Mesendoderm (in vitro differentiated cells): ENCODE results near the gene TMEM259.

ENCODE experiments used
- DNase-seq: peaks from one replicate; pipeline ENCODE4 v3.0.0; 2013
- H2AK5ac ChIP-seq: 2 replicates; pipeline ENCODE4 v1.6.1; 2013; ENCODE audit warnings: low read length, inconsistent platforms
- H2BK120ac ChIP-seq: 2 replicates; pipeline ENCODE4 v1.6.1; 2013; ENCODE audit warnings: low read depth, mild to moderate bottlenecking, low read length, moderate library complexity, mixed read lengths
- H2BK15ac ChIP-seq: replicated peaks from 2 replicates; pipeline ENCODE4 v1.6.1; 2013; ENCODE audit warnings: low read depth, mild to moderate bottlenecking, moderate library complexity
- H2BK5ac ChIP-seq: 2 replicates; pipeline ENCODE4 v1.6.1; 2013; ENCODE audit warnings: low read length, inconsistent platforms
- H3K18ac ChIP-seq: 2 replicates; pipeline ENCODE4 v1.6.1; 2013; ENCODE audit warnings: mild to moderate bottlenecking, low read length, mixed read lengths
- H3K23ac ChIP-seq: one replicate; pipeline ENCODE4 v1.6.1; 2013; ENCODE audit warnings: low read length
- H3K27ac ChIP-seq: 2 replicates; pipeline ENCODE4 v1.5.1; 2013; ENCODE audit warnings: low read depth, mild to moderate bottlenecking, inconsistent platforms, low read length, moderate library complexity
- H3K27me3 ChIP-seq: 2 replicates; pipeline ENCODE4 v1.6.1; 2013; ENCODE audit warnings: low read length, control low read depth, mild to moderate bottlenecking, inconsistent platforms; ENCODE audit not compliant: insufficient read depth, poor library complexity
- H3K36me3 ChIP-seq: 2 replicates; pipeline ENCODE4 v1.6.1; 2013; ENCODE audit warnings: low read length, inconsistent platforms; ENCODE audit not compliant: control insufficient read depth, insufficient read depth
- H3K4ac ChIP-seq: one replicate; pipeline ENCODE4 v1.6.1; 2013; ENCODE audit warnings: low read depth, mild to moderate bottlenecking, low read length, moderate library complexity
- H3K4me1 ChIP-seq: 2 replicates; pipeline ENCODE4 v1.6.1; 2013; ENCODE audit warnings: low read depth, low read length, inconsistent platforms; ENCODE audit not compliant: control insufficient read depth
- H3K4me2 ChIP-seq: 2 replicates; pipeline ENCODE4 v1.6.1; 2013; ENCODE audit warnings: low read length
- H3K4me3 ChIP-seq: 2 replicates; pipeline ENCODE4 v1.5.1; 2013; ENCODE audit warnings: mild to moderate bottlenecking, low read length
- H3K56ac ChIP-seq: one replicate; pipeline ENCODE4 v1.6.1; 2013; ENCODE audit warnings: low read length
- H3K79me1 ChIP-seq: 2 replicates; pipeline ENCODE4 v1.6.1; 2013; ENCODE audit warnings: low read length, inconsistent platforms
- H3K79me2 ChIP-seq: 2 replicates; pipeline ENCODE4 v1.6.1; 2013; ENCODE audit warnings: mild to moderate bottlenecking, low read length; ENCODE audit not compliant: control insufficient read depth, insufficient read depth
- H3K9ac ChIP-seq: 2 replicates; pipeline ENCODE4 v1.6.1; 2013; ENCODE audit warnings: low read length, inconsistent platforms
- H4K5ac ChIP-seq: one replicate; pipeline ENCODE4 v1.6.1; 2013; ENCODE audit warnings: low read length
- H4K8ac ChIP-seq: one replicate; pipeline ENCODE4 v1.6.1; 2013; ENCODE audit warnings: low read depth, mild to moderate bottlenecking, control low read depth, low read length, moderate library complexity
- WGBS: extraction: QIAGEN DNeasy Blood & Tissue Kit; methylation state at CpG from one replicate; pipeline ENCODE4 v1.1.7; 2013; ENCODE audit warnings: low lambda C conversion rate, missing lambda C conversion rate; ENCODE audit not compliant: insufficient coverage; ENCODE audit errors: extremely low coverage; 5-methylcytosine and 5-hydroxymethylcytosine counted together

TMEM259 gene

DNA sequence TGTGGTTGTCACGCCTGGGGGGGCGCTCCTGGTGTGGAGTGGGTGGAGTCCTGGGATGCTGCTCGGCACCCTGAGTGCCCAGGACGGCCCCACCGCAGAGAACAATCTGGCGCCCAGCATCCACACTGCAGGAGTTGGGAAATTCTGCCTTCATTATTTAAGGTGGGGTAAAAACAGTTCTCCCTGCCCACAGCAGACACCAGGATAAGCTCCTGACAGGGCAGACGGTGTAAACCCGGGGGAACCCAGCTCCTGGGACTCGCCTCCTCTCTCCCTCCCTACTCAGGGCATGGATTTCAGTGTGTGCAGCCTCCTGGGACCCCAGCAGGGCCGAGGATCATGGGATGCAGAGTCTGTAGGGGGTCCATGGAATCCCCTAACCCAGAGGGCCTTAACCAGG, 44.4 kb downstream of the TMEM259 start:
- WGBS: no CpG with 5 or more reads among the region's 10 CpGs
- Histone ChIP-seq H3K27me3 (no peaks in the 10 kb centered on the region), H4K8ac (no peak overlapping the region), H3K27ac (no peak overlapping the region), H2BK5ac (no peak overlapping the region), H3K4me2 (no peak overlapping the region), H2BK120ac (no peak overlapping the region), H3K36me3 (peaks cover 2% of the 10 kb centered on the region), H3K4ac (no peak overlapping the region), H4K5ac (no peak overlapping the region), H2BK15ac (no peak overlapping the region), H3K23ac (no peak overlapping the region), H3K4me1 (peaks cover 5% of the 10 kb centered on the region), H3K9ac (no peak overlapping the region), H3K4me3 (no peak overlapping the region), H3K79me1 (no peaks in the 10 kb centered on the region), H2AK5ac (no peak overlapping the region), H3K79me2 (no peaks in the 10 kb centered on the region), H3K18ac (no peak overlapping the region), H3K56ac (no peak overlapping the region)
- no peak for DNase-seq

DNA sequence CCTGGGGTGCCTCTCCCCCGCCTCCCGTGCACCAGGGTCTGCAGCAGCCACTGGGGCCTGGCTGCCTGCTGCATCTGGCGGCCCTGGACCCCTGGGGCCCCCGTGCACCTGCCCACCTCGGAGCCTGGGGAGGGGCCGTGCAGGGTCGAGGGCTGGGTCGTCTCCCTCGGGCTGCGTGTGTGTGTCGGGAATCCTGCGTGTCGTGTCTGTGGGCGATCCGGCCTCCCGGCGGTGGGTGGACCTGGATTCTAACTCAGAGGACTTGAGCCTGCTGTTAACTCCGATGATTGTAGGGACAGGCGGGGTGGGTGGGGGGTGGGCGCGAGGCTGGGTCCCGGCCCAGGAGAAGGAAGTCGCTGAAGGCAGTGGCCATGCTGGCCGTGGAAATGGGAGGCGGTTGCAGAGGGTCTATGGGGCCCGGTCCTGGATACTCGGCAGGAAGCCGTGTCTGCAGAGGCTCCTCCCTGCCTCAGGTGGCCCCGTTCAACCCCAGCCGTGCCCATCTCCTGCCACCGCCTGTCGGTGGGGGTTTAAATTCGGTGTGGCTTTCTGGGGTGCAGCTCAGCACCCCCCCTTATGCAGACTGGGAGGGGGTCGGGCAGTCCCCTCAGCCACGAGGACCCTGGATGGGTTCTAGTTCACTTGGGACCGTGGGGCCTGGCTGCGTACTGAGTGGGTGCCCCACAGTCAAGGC, 46.2 kb downstream of the TMEM259 start:
- peaks cover 7% of the 10 kb centered on the region for H3K36me3 ChIP-seq
- no peak overlapping the region for H2BK15ac ChIP-seq
- no peak overlapping the region for H3K4me2 ChIP-seq
- H3K56ac ChIP-seq: no peak overlapping the region
- no peak overlapping the region for H2BK120ac ChIP-seq
- no peaks in the 10 kb centered on the region for H3K4me1 ChIP-seq
- H2BK5ac ChIP-seq: no peak overlapping the region
- H4K8ac ChIP-seq: no peak overlapping the region
- no peak overlapping the region for H2AK5ac ChIP-seq
- H3K4me3 ChIP-seq: no peak overlapping the region
- no peak overlapping the region for H3K9ac ChIP-seq
- no peaks in the 10 kb centered on the region for H3K27me3 ChIP-seq
- no peak for DNase-seq
- H3K18ac ChIP-seq: no peak overlapping the region
- H3K79me2 ChIP-seq: no peaks in the 10 kb centered on the region
- no peak overlapping the region for H3K27ac ChIP-seq
- H4K5ac ChIP-seq: no peak overlapping the region
- H3K23ac ChIP-seq: no peak overlapping the region
- no CpG with 5 or more reads among the region's 37 CpGs for WGBS
- no peaks in the 10 kb centered on the region for H3K79me1 ChIP-seq
- no peak overlapping the region for H3K4ac ChIP-seq

DNA sequence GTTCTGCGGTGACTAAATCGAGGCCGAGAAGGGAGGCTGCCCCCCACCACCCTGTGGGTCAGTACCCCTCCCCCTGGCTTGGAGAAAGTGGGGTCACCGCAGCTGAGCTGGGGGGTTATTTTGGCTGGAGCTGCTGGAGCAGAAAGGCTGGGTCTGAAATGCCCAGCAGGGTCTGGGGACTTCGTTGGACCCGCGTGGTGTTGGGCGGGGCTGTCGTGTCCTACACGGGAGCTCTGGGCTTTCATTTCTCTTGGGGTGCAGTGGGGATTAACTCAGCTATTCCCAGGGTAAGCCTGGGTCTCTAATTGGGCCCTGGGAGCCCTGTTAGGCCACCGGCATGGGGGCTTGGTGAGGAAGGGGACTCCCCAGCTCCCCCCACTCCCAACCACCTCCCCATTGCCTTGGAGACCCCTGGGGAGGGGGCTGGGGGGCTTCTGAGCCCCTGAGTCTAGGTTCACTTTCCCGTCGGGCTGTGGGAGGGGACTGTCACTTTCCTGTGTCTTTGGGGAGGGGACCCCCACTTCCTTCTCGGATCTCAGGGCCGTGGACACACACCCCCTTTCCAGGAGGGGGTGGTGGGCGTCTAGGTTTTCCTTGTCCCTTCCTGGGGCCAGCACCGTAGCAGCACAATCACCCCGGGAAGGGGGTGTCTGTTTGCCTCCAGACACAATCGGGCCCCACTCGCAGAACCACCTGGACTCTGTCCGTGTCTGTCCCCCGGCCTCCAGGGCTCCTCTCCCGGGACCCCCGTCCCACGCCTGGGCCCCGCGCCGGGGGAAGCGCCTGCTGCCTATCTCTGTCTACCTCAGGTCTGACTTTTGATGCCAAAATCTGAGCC, 47.0 kb downstream of the TMEM259 start:
- Histone ChIP-seq H2BK120ac (no peak overlapping the region), H2AK5ac (no peak overlapping the region), H3K27me3 (no peaks in the 10 kb centered on the region), H3K27ac (no peak overlapping the region), H3K56ac (no peak overlapping the region), H3K79me1 (no peaks in the 10 kb centered on the region), H3K18ac (no peak overlapping the region), H3K79me2 (no peaks in the 10 kb centered on the region), H3K4me3 (no peak overlapping the region), H2BK15ac (no peak overlapping the region), H2BK5ac (no peak overlapping the region), H4K5ac (no peak overlapping the region), H3K9ac (no peak overlapping the region), H3K4ac (no peak overlapping the region), H3K36me3 (peaks cover 7% of the 10 kb centered on the region), H3K4me1 (no peaks in the 10 kb centered on the region), H4K8ac (no peak overlapping the region), H3K23ac (no peak overlapping the region), H3K4me2 (no peak overlapping the region)
- no CpG with 5 or more reads among the region's 29 CpGs for WGBS
- DNase-seq: no peak

DNA sequence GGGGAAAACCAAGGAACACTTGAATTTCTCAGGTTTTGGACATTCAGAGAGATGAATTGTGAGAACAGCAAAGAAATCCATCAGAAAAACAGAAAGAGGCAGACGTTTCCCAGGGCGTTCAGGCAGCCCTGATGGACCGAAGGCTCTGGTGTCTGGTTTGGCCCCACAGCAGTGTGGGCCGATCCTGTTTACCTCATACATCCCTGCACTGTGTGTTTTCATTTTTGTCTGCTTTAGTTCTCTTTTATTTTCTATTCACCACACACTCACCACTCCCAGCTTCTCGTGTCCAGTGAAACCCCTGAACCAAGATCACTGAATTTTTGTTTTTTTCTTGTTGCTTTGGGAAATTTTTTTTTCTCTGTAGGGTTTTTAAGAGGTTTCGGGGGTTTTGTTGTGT, 48.6 kb downstream of the TMEM259 start:
- no CpG with 5 or more reads among the region's 6 CpGs for WGBS
- Histone ChIP-seq H3K79me2 (no peaks in the 10 kb centered on the region), H2BK5ac (no peak overlapping the region), H4K8ac (no peak overlapping the region), H3K4me3 (no peak overlapping the region), H3K4me2 (no peak overlapping the region), H3K79me1 (no peaks in the 10 kb centered on the region), H3K4ac (no peak overlapping the region), H3K9ac (no peak overlapping the region), H2BK120ac (no peak overlapping the region), H3K18ac (no peak overlapping the region), H3K27me3 (no peaks in the 10 kb centered on the region), H2AK5ac (no peak overlapping the region), H3K27ac (no peak overlapping the region), H4K5ac (no peak overlapping the region), H3K23ac (no peak overlapping the region), H3K56ac (no peak overlapping the region), H3K4me1 (no peaks in the 10 kb centered on the region), H3K36me3 (peaks cover 12% of the 10 kb centered on the region), H2BK15ac (no peak overlapping the region)
- no peak for DNase-seq

DNA sequence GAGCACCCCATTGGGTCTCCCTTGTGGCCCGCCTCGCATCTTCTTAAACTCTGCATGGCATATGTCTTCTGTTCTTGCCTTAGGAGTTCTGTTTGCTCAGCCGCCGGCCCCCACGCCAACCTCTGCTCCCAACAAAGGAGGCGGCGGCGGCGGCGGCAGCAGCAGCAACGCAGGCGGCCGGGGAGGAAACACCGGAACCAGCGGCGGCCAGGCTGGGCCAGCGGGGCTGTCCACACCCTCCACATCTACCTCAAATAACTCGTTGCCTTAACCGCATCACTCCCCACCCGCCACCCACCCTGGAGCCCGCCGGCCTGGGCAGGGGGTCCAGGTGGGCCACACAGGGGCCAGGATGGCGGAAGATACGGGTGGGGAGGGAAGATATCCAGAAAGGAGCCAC, 49.1 kb downstream of the TMEM259 start:
- Histone ChIP-seq H3K27ac (no peak overlapping the region), H2BK5ac (no peak overlapping the region), H4K5ac (no peak overlapping the region), H3K18ac (no peak overlapping the region), H3K4ac (no peak overlapping the region), H4K8ac (no peak overlapping the region), H3K4me3 (no peak overlapping the region), H3K79me2 (no peaks in the 10 kb centered on the region), H3K4me1 (no peaks in the 10 kb centered on the region), H3K79me1 (no peaks in the 10 kb centered on the region), H3K56ac (no peak overlapping the region), H2BK120ac (no peak overlapping the region), H3K36me3 (peaks cover 12% of the 10 kb centered on the region), H3K27me3 (no peaks in the 10 kb centered on the region), H2AK5ac (no peak overlapping the region), H2BK15ac (no peak overlapping the region), H3K9ac (no peak overlapping the region), H3K23ac (no peak overlapping the region), H3K4me2 (no peak overlapping the region)
- no peak for DNase-seq
- no CpG with 5 or more reads among the region's 24 CpGs for WGBS
